HCT116 (cell line): ENCODE results near the gene FERMT3. TPM values are rescaled to one million over a fixed set of nuclear protein-coding genes. Genes with fewer than 3 reads are reported as not detected.

Experiments
- ATAC-seq: fragments of 200-7000 bp; cut with Tn5 transposase; 2 replicates; pipeline ENCODE4 v1.9.1; 2020; ENCODE audit warnings: mild to moderate bottlenecking, moderate library complexity
- BruUV-seq: library from RNA; stranded (reverse); fragments of 400-500 nt; replicated peaks from 2 replicates; lab custom pipeline; 2021; lab: Mats Ljungman, UMichigan
- CTCF ChIA-PET: fragments of 300-600 bp; sonication (Branson Sonifier 250); formaldehyde crosslinking; loops from one replicate; lab custom pipeline; 2021; ENCODE audit warnings: antibody characterized with exemption; lab: Charles Lee
- POLR2A ChIA-PET: fragments of 300-600, 350-600 bp; sonication (Branson Sonifier 250); formaldehyde crosslinking; loops from one replicate; lab custom pipeline; 2021; ENCODE audit warnings: antibody characterized with exemption; lab: Charles Lee
- RAD21 ChIA-PET, 2 experiments: fragments of 300-600 bp; sonication (Branson Sonifier 250); formaldehyde crosslinking; loops; one replicate each; lab custom pipeline; 2023; ENCODE audit warnings: low total read pairs in 2 of 2; ENCODE audit not compliant: uncharacterized antibody in 2 of 2, unreplicated experiment in 2 of 2, low non-redundant PET in 1 of 2; lab: Charles Lee
- DNase-seq: peaks from one replicate; pipeline ENCODE4 v3.0.0-alpha.2; 2010; ENCODE audit warnings: low read depth, low spot score
- H2AFZ ChIP-seq: fragments of 200-600 bp; shearing (Covaris generic), sonication (generic); 2 replicates; pipeline ENCODE4 v1.6.1; 2017; ENCODE audit warnings: low read depth, mixed run types, mixed read lengths, antibody characterized with exemption, low read length; ENCODE audit not compliant: poor library complexity, severe bottlenecking
- H3K27ac ChIP-seq: 2 replicates; pipeline ENCODE4 v1.5.1; 2012; ENCODE audit warnings: low read depth, low read length
- H3K27me3 ChIP-seq: fragments of 200-600 bp; sonication (generic); 2 replicates; pipeline ENCODE4 v1.6.1; 2016; ENCODE audit warnings: mixed run types, low read length, mixed read lengths; ENCODE audit not compliant: insufficient read depth
- H3K36me3 ChIP-seq, 2 experiments: fragments of 200-500 bp in 1 of 2; fragments of 200-600 bp in 1 of 2; sonication (Bioruptor generic) in 1 of 2; sonication (generic) in 1 of 2; 2 replicates each; pipeline versions ENCODE4 v1.5.1 to v1.6.1; 2014 to 2016; ENCODE audit warnings: low read length in 2 of 2, inconsistent platforms in 1 of 2, mixed read lengths in 1 of 2, mixed run types in 1 of 2; ENCODE audit not compliant: insufficient read depth in 2 of 2, control insufficient read depth in 1 of 2
- H3K4me1 ChIP-seq, 2 experiments: fragments of 200-600 bp in 1 of 2; sonication (generic) in 1 of 2; 2 replicates each; pipeline versions ENCODE4 v1.5.1 to v1.6.1; 2012 to 2017; ENCODE audit warnings: low read length in 2 of 2, inconsistent platforms in 1 of 2, mild to moderate bottlenecking in 1 of 2, mixed read lengths in 1 of 2, mixed run types in 1 of 2, moderate library complexity in 1 of 2; ENCODE audit not compliant: insufficient read depth in 2 of 2, control insufficient read depth in 1 of 2
- H3K4me2 ChIP-seq: fragments of 200-600 bp; sonication (generic); 2 replicates; pipeline ENCODE4 v1.6.1; 2017; ENCODE audit warnings: mixed run types, low read length, mixed read lengths
- H3K4me3 ChIP-seq, 2 experiments: fragments of 200-600 bp in 1 of 2; sonication (generic) in 1 of 2; replicated peaks in 1 of 2; 2 replicates each; pipeline ENCODE4 v1.5.1; 2011 to 2016; ENCODE audit warnings: low read length in 2 of 2, control low read depth in 1 of 2, low read depth in 1 of 2, mild to moderate bottlenecking in 1 of 2, mixed read lengths in 1 of 2, mixed run types in 1 of 2
- H3K79me2 ChIP-seq: fragments of 200-600 bp; sonication (generic); 2 replicates; pipeline ENCODE4 v1.6.1; 2017; ENCODE audit warnings: mild to moderate bottlenecking, mixed run types, low read length, moderate library complexity, mixed read lengths; ENCODE audit not compliant: insufficient read depth
- H3K9ac ChIP-seq: fragments of 200-600 bp; sonication (generic); 2 replicates; pipeline ENCODE4 v1.6.1; 2016; ENCODE audit warnings: low read length, mixed read lengths
- H3K9me2 ChIP-seq: fragments of 200-600 bp; sonication (generic), shearing (Covaris generic); 2 replicates; pipeline ENCODE4 v1.6.1; 2017; ENCODE audit warnings: mixed run types, mild to moderate bottlenecking, moderate library complexity; ENCODE audit not compliant: insufficient read depth
- H3K9me3 ChIP-seq, 2 experiments: fragments of 200-500 bp in 1 of 2; fragments of 200-600 bp in 1 of 2; sonication (Bioruptor generic) in 1 of 2; sonication (generic) in 1 of 2; 2 replicates each; pipeline ENCODE4 v1.6.1; 2014 to 2017; ENCODE audit warnings: low read length in 2 of 2, mixed read lengths in 2 of 2, inconsistent platforms in 1 of 2, low read depth in 1 of 2, mild to moderate bottlenecking in 1 of 2, mixed run types in 1 of 2, moderate library complexity in 1 of 2; ENCODE audit not compliant: control insufficient read depth in 1 of 2, insufficient read depth in 1 of 2
- H4K20me1 ChIP-seq: fragments of 200-600 bp; sonication (generic), shearing (Covaris generic); 2 replicates; pipeline ENCODE4 v1.6.1; 2017; ENCODE audit warnings: mixed run types, mild to moderate bottlenecking, moderate library complexity; ENCODE audit not compliant: insufficient read depth
- CBX3 ChIP-seq: IDR thresholded peaks from 2 replicates; pipeline ENCODE4 v1.6.1; 2012; ENCODE audit warnings: low read depth
- CEBPB ChIP-seq: IDR thresholded peaks from 2 replicates; pipeline ENCODE4 v1.6.1; 2012; ENCODE audit warnings: low read depth
- ELF1 ChIP-seq: IDR thresholded peaks from 2 replicates; pipeline ENCODE4 v1.6.1; 2012; ENCODE audit warnings: low read depth, borderline replicate concordance
- EZH2 ChIP-seq: fragments of 200-600 bp; sonication (generic); IDR thresholded peaks from 2 replicates; pipeline ENCODE4 v1.6.1; 2017; ENCODE audit warnings: antibody characterized with exemption, mixed run types
- JUND ChIP-seq: IDR thresholded peaks from 2 replicates; pipeline ENCODE4 v1.6.1; 2012
- POLR2AphosphoS5 ChIP-seq: IDR thresholded peaks from 2 replicates; pipeline ENCODE4 v1.6.1; 2011; ENCODE audit warnings: mild to moderate bottlenecking, low read depth, low read length, moderate library complexity
- RAD21 ChIP-seq: IDR thresholded peaks from 2 replicates; pipeline ENCODE4 v1.6.1; 2012; ENCODE audit warnings: low read depth, mild to moderate bottlenecking
- SIN3A ChIP-seq: IDR thresholded peaks from 2 replicates; pipeline ENCODE4 v1.6.1; 2012; ENCODE audit warnings: low read depth
- SP1 ChIP-seq: IDR thresholded peaks from 2 replicates; pipeline ENCODE4 v1.6.1; 2012; ENCODE audit warnings: low read depth
- SRF ChIP-seq: IDR thresholded peaks from 2 replicates; pipeline ENCODE4 v1.6.1; 2012; ENCODE audit warnings: low read depth
- ZFX ChIP-seq: fragments of 450-650 bp; IDR thresholded peaks from 2 replicates; pipeline ENCODE4 v1.6.1; 2017
- intact Hi-C: fragments of 100-400 bp; cut with micrococcal nuclease; formaldehyde crosslinking; loops from 2 replicates; pipeline ENCODE4 v1.10.0; 2022
- total RNA-seq: library from RNA; stranded (reverse); gene quantifications from one replicate; pipeline ENCODE4 v1.2.1, GENCODE V29; 2021; ENCODE audit not compliant: unreplicated experiment
- TF ChIP-seq, protein P1 (sequence below): IDR thresholded peaks from 2 replicates; pipeline ENCODE4 v1.6.1; 2012
- TF ChIP-seq, protein P2 (sequence below): IDR thresholded peaks from 2 replicates; pipeline ENCODE4 v1.6.1; 2012
- TF ChIP-seq, protein P3 (sequence below): IDR thresholded peaks from 2 replicates; pipeline ENCODE4 v1.6.1; 2012; ENCODE audit warnings: low read depth
- TF ChIP-seq, protein P4 (sequence below), 3 experiments: fragments of 200-600 bp in 1 of 3; sonication (generic) in 1 of 3; IDR thresholded peaks in 2 of 3; conservative IDR thresholded peaks in 1 of 3; 2 replicates each; pipeline ENCODE4 v1.5.1; 2012 to 2017; ENCODE audit warnings: low read depth in 2 of 3, low read length in 2 of 3, antibody characterized with exemption in 1 of 3, borderline replicate concordance in 1 of 3, control low read depth in 1 of 3, mild to moderate bottlenecking in 1 of 3, mixed read lengths in 1 of 3, mixed run types in 1 of 3, moderate library complexity in 1 of 3; ENCODE audit not compliant: insufficient read depth in 1 of 3

The FERMT3 gene
- total RNA-seq, 1 experiment from 2014 or later = 4.3 TPM

DNA sequence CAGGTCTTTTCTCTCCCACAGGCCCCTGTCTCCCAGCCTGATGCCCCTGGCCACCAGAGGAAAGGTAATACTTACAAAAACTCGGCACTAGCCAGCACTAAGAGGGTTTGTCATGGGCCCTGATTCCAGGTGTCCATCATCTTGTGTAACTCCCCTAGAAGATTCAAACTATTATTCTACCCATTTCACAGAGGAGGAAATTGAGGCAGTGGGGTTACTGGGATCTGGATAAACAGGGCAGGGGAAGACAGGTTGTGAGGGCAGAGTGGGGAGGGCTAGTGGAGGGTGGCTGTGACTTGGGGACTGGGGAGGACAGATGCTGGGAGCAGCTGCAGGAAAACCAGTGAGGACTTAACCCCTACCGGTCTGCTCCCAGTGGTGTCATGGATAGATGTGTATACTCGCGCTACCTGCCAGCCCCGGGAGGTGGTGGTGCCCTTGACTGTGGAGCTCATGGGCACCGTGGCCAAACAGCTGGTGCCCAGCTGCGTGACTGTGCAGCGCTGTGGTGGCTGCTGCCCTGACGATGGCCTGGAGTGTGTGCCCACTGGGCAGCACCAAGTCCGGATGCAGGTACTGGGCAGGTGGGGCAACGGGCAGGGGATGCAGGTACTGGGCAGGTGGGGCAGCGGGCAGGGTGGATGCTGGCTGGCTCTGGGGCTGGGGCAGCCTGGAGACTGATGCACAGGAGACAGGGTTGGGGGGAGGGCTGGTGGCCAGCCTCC lies 29.1 kb downstream of the FERMT3 start:
- BruUV-seq = TSS peak; percentile 39
- Histone ChIP-seq H4K20me1 (no peaks in the 10 kb centered on the region), H2AFZ (no peak overlapping the region), H3K36me3 (0 out of 4 replicates have a peak, but pooled peaks cover 0 to 8% of the 10 kb centered on the region in 2 experiments), H3K27ac (peak overlapping the region; percentile 87), H3K9me3 (no peaks in the 10 kb centered on the region), H3K9ac (peak overlapping the region; percentile 75), H3K4me2 (peak overlapping the region; percentile 100), H3K9me2 (no peaks in the 10 kb centered on the region), H3K79me2 (peaks cover 8% of the 10 kb centered on the region), H3K4me1 (peaks cover 27 to 70% of the 10 kb centered on the region in 2 experiments), H3K4me3 (peak overlapping the region; percentile 55 to 79), H3K27me3 (no peaks in the 10 kb centered on the region)
- RAD21 ChIA-PET = no interaction called here
- no peak for ATAC-seq
- TF ChIP-seq, protein P1, sequence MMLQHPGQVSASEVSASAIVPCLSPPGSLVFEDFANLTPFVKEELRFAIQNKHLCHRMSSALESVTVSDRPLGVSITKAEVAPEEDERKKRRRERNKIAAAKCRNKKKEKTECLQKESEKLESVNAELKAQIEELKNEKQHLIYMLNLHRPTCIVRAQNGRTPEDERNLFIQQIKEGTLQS = no peak
- no peak for TF ChIP-seq CBX3
- no peak for TF ChIP-seq SIN3A
- TF ChIP-seq ELF1 = no peak
- no peak for TF ChIP-seq ZFX
- TF ChIP-seq SRF = no peak
- no peak for TF ChIP-seq EZH2
- CTCF ChIA-PET = no interaction called here
- POLR2A ChIA-PET = interaction anchor here (1.0 kb wide), 1 partner anchor 16 kb away, joined by 3 read pairs; no protein-coding TSS in a partner anchor
- intact Hi-C loops = no loop called here
- DNase-seq = no peak

DNA sequence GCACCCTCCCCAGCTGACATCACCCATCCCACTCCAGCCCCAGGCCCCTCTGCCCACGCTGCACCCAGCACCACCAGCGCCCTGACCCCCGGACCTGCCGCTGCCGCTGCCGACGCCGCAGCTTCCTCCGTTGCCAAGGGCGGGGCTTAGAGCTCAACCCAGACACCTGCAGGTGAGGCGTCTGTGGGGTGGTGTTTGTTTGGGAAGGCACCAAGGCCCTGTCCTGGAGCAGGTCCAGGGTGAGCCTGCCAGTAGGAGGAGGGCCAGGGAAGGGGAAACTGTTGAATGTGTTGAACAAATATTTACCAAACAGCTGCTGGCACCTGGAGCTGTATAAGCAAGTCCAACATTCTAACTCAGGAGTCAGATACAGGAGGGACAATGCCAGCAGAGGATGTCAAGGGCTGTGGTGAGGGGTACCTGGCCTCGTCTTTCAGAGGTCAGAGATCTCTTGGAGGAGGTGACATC lies 31.0 kb downstream of the FERMT3 start:
- POLR2A ChIA-PET = no interaction called here
- no peak overlapping the region for H3K9ac ChIP-seq
- 0 out of 4 replicates have a peak, but pooled peaks cover 0 to 8% of the 10 kb centered on the region in 2 experiments for H3K36me3 ChIP-seq
- H3K4me1 ChIP-seq = peaks cover 21 to 58% of the 10 kb centered on the region in 2 experiments
- CTCF ChIA-PET = no interaction called here
- no peaks in the 10 kb centered on the region for H3K9me2 ChIP-seq
- RAD21 ChIA-PET = no interaction called here
- no peak overlapping the region for H3K4me3 ChIP-seq
- H4K20me1 ChIP-seq = no peaks in the 10 kb centered on the region
- DNase-seq = no peak
- no peak for ATAC-seq
- H3K27me3 ChIP-seq = no peaks in the 10 kb centered on the region
- intact Hi-C loops = no loop called here
- no TSS peak for BruUV-seq
- H3K4me2 ChIP-seq = no peak overlapping the region
- H3K9me3 ChIP-seq = no peaks in the 10 kb centered on the region
- H3K27ac ChIP-seq = no peak overlapping the region; the same call in 1 of the 2 replicates
- no peak overlapping the region for H2AFZ ChIP-seq
- H3K79me2 ChIP-seq = peaks cover 18% of the 10 kb centered on the region
- TF ChIP-seq ELF1 (no peak), SP1 (no peak), JUND (no peak), POLR2AphosphoS5 (no peak), RAD21 (no peak), CEBPB (no peak)
- TF ChIP-seq, protein P2, sequence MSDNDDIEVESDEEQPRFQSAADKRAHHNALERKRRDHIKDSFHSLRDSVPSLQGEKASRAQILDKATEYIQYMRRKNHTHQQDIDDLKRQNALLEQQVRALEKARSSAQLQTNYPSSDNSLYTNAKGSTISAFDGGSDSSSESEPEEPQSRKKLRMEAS = no peak
- TF ChIP-seq, protein P3, sequence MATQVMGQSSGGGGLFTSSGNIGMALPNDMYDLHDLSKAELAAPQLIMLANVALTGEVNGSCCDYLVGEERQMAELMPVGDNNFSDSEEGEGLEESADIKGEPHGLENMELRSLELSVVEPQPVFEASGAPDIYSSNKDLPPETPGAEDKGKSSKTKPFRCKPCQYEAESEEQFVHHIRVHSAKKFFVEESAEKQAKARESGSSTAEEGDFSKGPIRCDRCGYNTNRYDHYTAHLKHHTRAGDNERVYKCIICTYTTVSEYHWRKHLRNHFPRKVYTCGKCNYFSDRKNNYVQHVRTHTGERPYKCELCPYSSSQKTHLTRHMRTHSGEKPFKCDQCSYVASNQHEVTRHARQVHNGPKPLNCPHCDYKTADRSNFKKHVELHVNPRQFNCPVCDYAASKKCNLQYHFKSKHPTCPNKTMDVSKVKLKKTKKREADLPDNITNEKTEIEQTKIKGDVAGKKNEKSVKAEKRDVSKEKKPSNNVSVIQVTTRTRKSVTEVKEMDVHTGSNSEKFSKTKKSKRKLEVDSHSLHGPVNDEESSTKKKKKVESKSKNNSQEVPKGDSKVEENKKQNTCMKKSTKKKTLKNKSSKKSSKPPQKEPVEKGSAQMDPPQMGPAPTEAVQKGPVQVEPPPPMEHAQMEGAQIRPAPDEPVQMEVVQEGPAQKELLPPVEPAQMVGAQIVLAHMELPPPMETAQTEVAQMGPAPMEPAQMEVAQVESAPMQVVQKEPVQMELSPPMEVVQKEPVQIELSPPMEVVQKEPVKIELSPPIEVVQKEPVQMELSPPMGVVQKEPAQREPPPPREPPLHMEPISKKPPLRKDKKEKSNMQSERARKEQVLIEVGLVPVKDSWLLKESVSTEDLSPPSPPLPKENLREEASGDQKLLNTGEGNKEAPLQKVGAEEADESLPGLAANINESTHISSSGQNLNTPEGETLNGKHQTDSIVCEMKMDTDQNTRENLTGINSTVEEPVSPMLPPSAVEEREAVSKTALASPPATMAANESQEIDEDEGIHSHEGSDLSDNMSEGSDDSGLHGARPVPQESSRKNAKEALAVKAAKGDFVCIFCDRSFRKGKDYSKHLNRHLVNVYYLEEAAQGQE = no peak
- TF ChIP-seq, protein P4, sequence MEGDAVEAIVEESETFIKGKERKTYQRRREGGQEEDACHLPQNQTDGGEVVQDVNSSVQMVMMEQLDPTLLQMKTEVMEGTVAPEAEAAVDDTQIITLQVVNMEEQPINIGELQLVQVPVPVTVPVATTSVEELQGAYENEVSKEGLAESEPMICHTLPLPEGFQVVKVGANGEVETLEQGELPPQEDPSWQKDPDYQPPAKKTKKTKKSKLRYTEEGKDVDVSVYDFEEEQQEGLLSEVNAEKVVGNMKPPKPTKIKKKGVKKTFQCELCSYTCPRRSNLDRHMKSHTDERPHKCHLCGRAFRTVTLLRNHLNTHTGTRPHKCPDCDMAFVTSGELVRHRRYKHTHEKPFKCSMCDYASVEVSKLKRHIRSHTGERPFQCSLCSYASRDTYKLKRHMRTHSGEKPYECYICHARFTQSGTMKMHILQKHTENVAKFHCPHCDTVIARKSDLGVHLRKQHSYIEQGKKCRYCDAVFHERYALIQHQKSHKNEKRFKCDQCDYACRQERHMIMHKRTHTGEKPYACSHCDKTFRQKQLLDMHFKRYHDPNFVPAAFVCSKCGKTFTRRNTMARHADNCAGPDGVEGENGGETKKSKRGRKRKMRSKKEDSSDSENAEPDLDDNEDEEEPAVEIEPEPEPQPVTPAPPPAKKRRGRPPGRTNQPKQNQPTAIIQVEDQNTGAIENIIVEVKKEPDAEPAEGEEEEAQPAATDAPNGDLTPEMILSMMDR (IDR thresholded peaks at IDR 0.05 in 2 of 3, conservative IDR thresholded peaks at IDR 0.05 in 1 of 3; ENCODE audit: borderline replicate concordance in 1 of 3, insufficient read depth in 1 of 3, low read depth in 2 of 3, low read length in 2 of 3) = no peak
